Measurements from ENCODE around the gene MINDY1. TPM values are rescaled to one million over a fixed set of nuclear protein-coding genes. Genes with fewer than 3 reads are reported as not detected.

Gene MINDY1
- total RNA-seq, 1 donor from 2014 or later: 14.6 TPM

DNA sequence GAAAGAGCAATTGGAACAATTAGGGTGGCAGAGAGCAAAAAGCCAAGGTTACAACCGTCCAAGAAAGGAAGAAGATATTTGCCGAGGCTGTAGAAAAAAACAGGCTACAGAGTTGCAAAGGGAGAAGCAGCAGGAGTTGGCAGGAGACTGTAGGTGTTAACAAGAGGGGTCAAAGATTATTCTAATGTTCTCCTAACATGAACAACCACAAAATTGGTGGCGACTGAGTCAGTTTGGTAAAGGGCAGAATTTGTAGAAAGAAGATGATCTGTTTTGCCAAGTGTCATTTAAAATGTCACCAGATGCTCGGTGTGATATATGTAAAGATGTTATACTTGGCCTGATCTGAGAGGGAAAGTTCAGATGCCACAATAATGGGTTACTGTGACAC, 1.1 kb upstream of the MINDY1 start:
- no peak for TF ChIP-seq CTCF (conservative IDR thresholded peaks at IDR 0.05; ENCODE audit: low read depth, low read length)
- DNase-seq (ENCODE audit: low read depth): no peak
- H3K4me3 ChIP-seq (ENCODE audit: low read depth, low read length): peak overlapping the region; percentile 88

DNA sequence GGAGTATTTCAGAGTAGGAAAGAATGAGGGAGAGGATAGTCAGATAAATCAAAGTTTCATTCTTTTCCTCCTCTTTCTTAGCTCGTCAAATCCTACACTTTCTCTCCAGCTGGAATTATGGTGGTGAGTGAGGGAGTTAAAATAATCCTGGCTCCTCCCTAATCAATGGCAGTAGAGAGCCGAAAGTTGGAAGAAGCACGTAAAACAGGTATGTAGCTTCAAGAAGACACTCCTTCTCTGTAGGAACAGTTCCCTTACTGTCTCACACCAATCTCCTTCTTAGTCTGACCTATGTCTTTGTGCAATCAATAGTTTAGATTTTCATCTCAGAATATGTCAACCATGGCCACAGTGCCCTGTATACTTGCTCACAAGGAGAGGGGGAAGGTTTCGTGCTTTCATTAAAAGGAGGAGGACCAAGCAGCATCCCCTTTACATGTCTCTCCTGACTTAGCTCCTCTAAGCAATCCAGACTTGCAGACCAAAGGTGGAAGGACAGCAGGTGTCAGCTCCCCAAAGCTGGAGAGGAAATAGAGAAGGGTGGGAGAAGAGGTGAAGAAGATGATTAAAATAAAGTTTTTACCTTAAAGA, 878 bp downstream of the MINDY1 start:
- DNase-seq (ENCODE audit: low read depth): no peak
- peak; percentile 11 for TF ChIP-seq CTCF (conservative IDR thresholded peaks at IDR 0.05; ENCODE audit: low read depth, low read length)
- peak overlapping the region; percentile 66 for H3K4me3 ChIP-seq (ENCODE audit: low read depth, low read length)

GRCh38 chr1:151003180-151003579, 3.5 kb downstream of the MINDY1 start:
- TF ChIP-seq CTCF (conservative IDR thresholded peaks at IDR 0.05; ENCODE audit: low read depth, low read length): no peak
- no peak for DNase-seq (ENCODE audit: low read depth)
- H3K4me3 ChIP-seq (ENCODE audit: low read depth, low read length): peak overlapping the region; percentile 32

DNA sequence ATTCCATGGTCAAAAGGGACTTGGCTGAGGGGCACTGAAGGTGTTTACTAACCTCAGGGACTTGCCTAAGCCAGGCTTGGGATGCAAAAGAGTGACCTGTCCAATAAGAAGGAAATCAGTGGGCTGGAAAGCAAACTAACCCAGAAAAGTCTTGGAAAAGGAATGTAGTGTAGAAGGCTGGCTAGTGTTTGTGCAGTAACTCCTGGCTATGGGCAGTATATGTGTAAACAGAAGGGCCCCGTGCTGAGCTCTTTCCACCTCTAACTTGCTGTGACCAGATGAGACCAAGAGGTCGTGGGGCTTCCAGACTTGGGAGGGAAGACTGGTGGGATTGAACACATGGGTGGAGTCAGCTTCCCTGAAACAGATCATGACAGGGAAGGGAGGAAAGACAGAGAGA, 4.1 kb downstream of the MINDY1 start:
- no peak for TF ChIP-seq CTCF (conservative IDR thresholded peaks at IDR 0.05; ENCODE audit: low read depth, low read length)
- DNase-seq (ENCODE audit: low read depth): no peak
- H3K4me3 ChIP-seq (ENCODE audit: low read depth, low read length): peak overlapping the region; percentile 32

GRCh38 chr1:151002051-151002450, 4.7 kb downstream of the MINDY1 start:
- no peak for DNase-seq (ENCODE audit: low read depth)
- no peak for TF ChIP-seq CTCF (conservative IDR thresholded peaks at IDR 0.05; ENCODE audit: low read depth, low read length)

DNA sequence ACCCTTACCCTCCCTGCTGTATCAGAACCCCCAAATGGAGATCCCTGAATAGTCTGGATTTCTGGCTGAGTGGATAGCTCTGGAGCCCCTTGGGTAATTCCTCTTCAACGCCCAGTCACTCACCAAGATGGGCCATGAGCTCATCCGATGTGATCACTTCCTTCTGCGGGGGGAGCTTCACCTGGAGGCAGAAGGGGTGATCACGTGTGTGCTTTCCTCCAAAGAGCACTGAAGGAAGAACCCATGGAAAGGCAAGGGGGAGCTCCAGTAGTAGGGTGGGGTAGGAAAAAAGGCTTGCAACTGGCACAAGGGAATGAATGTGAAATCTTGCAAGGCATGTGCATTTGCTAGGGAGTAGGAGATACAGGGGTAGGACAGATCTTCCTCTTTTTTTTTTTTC, 5.1 kb downstream of the MINDY1 start:
- no peak for TF ChIP-seq CTCF (conservative IDR thresholded peaks at IDR 0.05; ENCODE audit: low read depth, low read length)
- no peak for DNase-seq (ENCODE audit: low read depth)
- H3K4me3 ChIP-seq (ENCODE audit: low read depth, low read length): no peak overlapping the region

More at GRCh38 chr1:151002051-151002450, 4.7 kb downstream of the MINDY1 start:
- no peak overlapping the region for H3K4me3 ChIP-seq (ENCODE audit: low read depth, low read length)

- DNase-seq (ENCODE audit: low read depth): no peak
- H3K4me3 ChIP-seq (ENCODE audit: low read depth, low read length): no peak overlapping the region
- no peak for TF ChIP-seq CTCF (conservative IDR thresholded peaks at IDR 0.05; ENCODE audit: low read depth, low read length)
Measured at GRCh38 chr1:151000408-151000807, 6.3 kb downstream of the MINDY1 start.
